ENCODE data around the gene TSPO. TPM values are rescaled to one million over a fixed set of nuclear protein-coding genes. Genes with fewer than 3 reads are reported as not detected.

The TSPO gene
- total RNA-seq, 2 experiments from 2014 or later = 43.8 to 45.6 TPM

GRCh38 chr22:43136255-43136654 lies 15.1 kb upstream of the TSPO start:
- Mint-ChIP-seq H3K4me3 (no peak overlapping the region), H3K9me3 (no peaks in the 10 kb centered on the region), H3K4me1 (ENCODE audit: low read depth) (peaks cover 5% of the 10 kb centered on the region), H3K27me3 (no peaks in the 10 kb centered on the region), H3K36me3 (ENCODE audit: low read depth) (peaks cover 75% of the 10 kb centered on the region), H3K27ac (no peak overlapping the region)
- no peak overlapping the region for H3K27ac ChIP-seq (ENCODE audit: low read depth in 1 of 2, low read length in 2 of 2)
- no peaks in the 10 kb centered on the region for H3K27me3 ChIP-seq (ENCODE audit: control insufficient read depth in 1 of 2, insufficient read depth in 2 of 2, low read length in 2 of 2)
- no peaks in the 10 kb centered on the region for H3K4me1 ChIP-seq (ENCODE audit: insufficient read depth, low read length)
- no peaks in the 10 kb centered on the region for H3K9me3 ChIP-seq (ENCODE audit: control insufficient read depth in 1 of 2, insufficient read depth in 1 of 2, low read length in 2 of 2)
- ATAC-seq (ENCODE audit: poor library complexity) (peak; percentile 39), DNase-seq (peak in 11 of 14 experiments; percentile 14 to 68 (median 33))
- H3K4me3 ChIP-seq (ENCODE audit: low read length) = no peak overlapping the region
- ChIA-PET CTCF (no interaction called here), POLR2A (interaction anchor here (0.9 kb wide), 1 partner anchor 26 kb away, joined by 3 read pairs; the partner anchor contains the start of gene BIK)
- TF ChIP-seq, protein P1, sequence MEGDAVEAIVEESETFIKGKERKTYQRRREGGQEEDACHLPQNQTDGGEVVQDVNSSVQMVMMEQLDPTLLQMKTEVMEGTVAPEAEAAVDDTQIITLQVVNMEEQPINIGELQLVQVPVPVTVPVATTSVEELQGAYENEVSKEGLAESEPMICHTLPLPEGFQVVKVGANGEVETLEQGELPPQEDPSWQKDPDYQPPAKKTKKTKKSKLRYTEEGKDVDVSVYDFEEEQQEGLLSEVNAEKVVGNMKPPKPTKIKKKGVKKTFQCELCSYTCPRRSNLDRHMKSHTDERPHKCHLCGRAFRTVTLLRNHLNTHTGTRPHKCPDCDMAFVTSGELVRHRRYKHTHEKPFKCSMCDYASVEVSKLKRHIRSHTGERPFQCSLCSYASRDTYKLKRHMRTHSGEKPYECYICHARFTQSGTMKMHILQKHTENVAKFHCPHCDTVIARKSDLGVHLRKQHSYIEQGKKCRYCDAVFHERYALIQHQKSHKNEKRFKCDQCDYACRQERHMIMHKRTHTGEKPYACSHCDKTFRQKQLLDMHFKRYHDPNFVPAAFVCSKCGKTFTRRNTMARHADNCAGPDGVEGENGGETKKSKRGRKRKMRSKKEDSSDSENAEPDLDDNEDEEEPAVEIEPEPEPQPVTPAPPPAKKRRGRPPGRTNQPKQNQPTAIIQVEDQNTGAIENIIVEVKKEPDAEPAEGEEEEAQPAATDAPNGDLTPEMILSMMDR (IDR thresholded peaks at IDR 0.05) = no peak
- H3K36me3 ChIP-seq (ENCODE audit: insufficient read depth, low read length) = peaks cover 60% of the 10 kb centered on the region
- intact Hi-C loops (cut with DNase I, micrococcal nuclease) = no loop called here

DNA sequence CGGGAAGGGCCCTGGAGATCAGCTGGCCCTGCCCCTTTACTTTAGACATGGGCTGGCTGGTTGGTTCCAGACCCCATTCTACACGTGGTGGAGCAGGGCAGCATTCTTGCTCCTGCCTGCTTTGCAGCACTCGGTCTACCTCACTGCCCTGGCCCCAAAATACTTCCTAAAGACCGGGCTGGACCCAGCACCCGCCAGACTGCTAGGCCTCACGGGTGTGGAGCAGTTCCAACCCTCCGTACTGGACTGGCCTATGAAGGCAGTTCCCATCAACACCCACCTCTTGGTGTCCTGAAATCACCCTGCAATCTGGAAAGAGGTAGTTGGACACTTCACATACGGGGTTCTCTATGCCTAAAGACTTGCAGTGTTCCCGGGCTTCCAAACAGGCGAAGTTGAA lies 14.6 kb upstream of the TSPO start:
- H3K27me3 ChIP-seq (ENCODE audit: control insufficient read depth in 1 of 2, insufficient read depth in 2 of 2, low read length in 2 of 2) = no peaks in the 10 kb centered on the region
- H3K4me1 ChIP-seq (ENCODE audit: insufficient read depth, low read length) = peaks cover 3% of the 10 kb centered on the region
- no peak overlapping the region for H3K4me3 ChIP-seq (ENCODE audit: low read length)
- Mint-ChIP-seq H3K9me3 (no peaks in the 10 kb centered on the region), H3K4me3 (no peak overlapping the region), H3K4me1 (ENCODE audit: low read depth) (peaks cover 8% of the 10 kb centered on the region), H3K27ac (no peak overlapping the region), H3K36me3 (ENCODE audit: low read depth) (peaks cover 73% of the 10 kb centered on the region), H3K27me3 (no peaks in the 10 kb centered on the region)
- no peaks in the 10 kb centered on the region for H3K9me3 ChIP-seq (ENCODE audit: control insufficient read depth in 1 of 2, insufficient read depth in 1 of 2, low read length in 2 of 2)
- H3K27ac ChIP-seq (ENCODE audit: low read depth in 1 of 2, low read length in 2 of 2) = no peak overlapping the region
- ATAC-seq (ENCODE audit: poor library complexity) (no peak), DNase-seq (no peak)
- ChIA-PET POLR2A (interaction anchor here (0.9 kb wide), 1 partner anchor 26 kb away, joined by 3 read pairs; the partner anchor contains the start of gene BIK), CTCF (no interaction called here)
- peaks cover 56% of the 10 kb centered on the region for H3K36me3 ChIP-seq (ENCODE audit: insufficient read depth, low read length)
- intact Hi-C loops (cut with DNase I, micrococcal nuclease) = no loop called here
- TF ChIP-seq, protein P1 (IDR thresholded peaks at IDR 0.05) = no peak

DNA sequence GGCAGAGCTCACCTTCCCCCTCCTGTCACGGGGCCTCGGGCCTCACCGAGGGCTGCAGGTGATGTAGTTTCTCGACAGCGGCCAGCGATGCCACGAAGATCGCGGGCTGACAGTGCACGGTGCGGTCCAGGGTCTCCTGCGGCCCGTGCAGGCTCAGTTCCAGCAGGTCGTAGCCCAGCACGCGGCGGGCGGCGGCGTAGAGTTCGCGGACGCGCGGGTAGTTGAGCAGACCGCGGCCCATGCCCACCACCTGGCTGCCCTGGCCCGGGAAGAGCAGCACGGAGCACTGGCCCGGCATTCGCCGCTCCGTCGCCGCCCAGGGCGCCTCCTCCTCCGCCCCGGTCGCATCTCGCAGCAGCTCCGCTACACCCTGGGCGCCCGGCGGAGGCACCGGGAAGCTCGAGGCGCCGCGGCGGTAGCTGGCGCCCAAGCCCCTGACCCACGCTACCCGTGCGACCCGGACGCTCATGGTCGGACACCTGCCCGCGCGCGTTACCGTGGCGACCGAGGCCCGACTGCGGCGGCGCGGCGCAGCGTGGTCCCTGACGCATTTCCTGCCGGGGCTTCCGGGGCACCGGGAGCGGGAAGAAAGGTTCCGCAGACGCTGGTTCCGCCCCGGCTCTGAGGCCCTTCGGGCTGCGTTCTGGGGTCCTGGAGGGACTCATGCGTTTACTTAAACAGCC lies 8.3 kb upstream of the TSPO start, which contains the start of gene MCAT:
TSS of gene MCAT (minus strand) at position 519 of the 683 bp plus-strand sequence. CDS start at position 469, 50 bp downstream.
- ChIA-PET POLR2A (interaction anchor here (0.9 to 4.7 kb wide), 4 partner anchors 8 to 128 kb away, joined by 3 to 28 read pairs (median 7); partner anchors contain the start of genes PACSIN2 and TTLL12), CTCF (interaction anchor here (1.0 to 1.7 kb wide), 2 partner anchors 10 to 44 kb away, joined by 3 to 4 read pairs; partner anchors contain the start of gene TTLL12)
- intact Hi-C loops (cut with DNase I, micrococcal nuclease) = loop anchor here in 1 of 2 experiments (1.0 to 10.0 kb wide), 4 partner anchors 31 to 128 kb away; partner anchors contain the start of genes PACSIN2, TTLL1 and TTLL12
- Mint-ChIP-seq H3K27ac (peak within 1 kb of the TSS; percentile 95), H3K27me3 (no peaks in the 10 kb centered on the region), H3K9me3 (no peaks in the 10 kb centered on the region), H3K4me1 (ENCODE audit: low read depth) (peaks cover 28% of the 10 kb centered on the region), H3K4me3 (peak within 1 kb of the TSS; percentile 91), H3K36me3 (ENCODE audit: low read depth) (peaks cover 31% of the 10 kb centered on the region)
- Histone ChIP-seq H3K27me3 (ENCODE audit: control insufficient read depth in 1 of 2, insufficient read depth in 2 of 2, low read length in 2 of 2) (no peaks in the 10 kb centered on the region), H3K9me3 (ENCODE audit: control insufficient read depth in 1 of 2, insufficient read depth in 1 of 2, low read length in 2 of 2) (peaks cover 0 to 4% of the 10 kb centered on the region in 2 experiments), H3K4me1 (ENCODE audit: insufficient read depth, low read length) (peaks cover 24% of the 10 kb centered on the region), H3K27ac (ENCODE audit: low read depth in 1 of 2, low read length in 2 of 2) (peak within 1 kb of the TSS; percentile 65 to 67), H3K36me3 (ENCODE audit: insufficient read depth, low read length) (peaks cover 20% of the 10 kb centered on the region), H3K4me3 (ENCODE audit: low read length) (peak within 1 kb of the TSS; percentile 75)
- DNase-seq (peak; percentile 64 to 88 (median 73)), ATAC-seq (ENCODE audit: poor library complexity) (peak; percentile 86)
- TF ChIP-seq, protein P1 (IDR thresholded peaks at IDR 0.05) = no peak

Measured in CD4-positive, alpha-beta T cell (primary cell).